ENCODE data around the gene RGSL1.

RGSL1 gene

DNA sequence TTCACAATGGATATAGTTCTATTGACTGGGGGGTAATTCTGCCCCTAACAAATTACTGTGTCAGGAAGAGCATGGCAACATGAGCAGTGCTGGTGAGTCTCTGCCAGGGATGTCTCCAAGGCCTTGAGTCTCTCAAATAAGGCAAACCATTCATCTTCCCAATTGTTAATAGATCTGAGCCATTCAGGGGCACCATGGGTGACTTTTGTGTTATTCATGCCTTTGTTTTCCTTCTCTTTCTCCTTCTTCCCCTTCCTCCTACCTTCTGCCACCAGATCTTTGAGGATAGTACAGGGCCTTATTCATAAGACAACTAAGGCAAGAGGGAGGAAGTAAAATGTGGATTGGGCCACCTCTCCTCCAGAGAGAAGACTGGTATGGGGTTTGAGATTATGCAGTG, at the start of gene RGSL1:
Gene RGSL1 (plus strand): TSS at position 60 of the 400 bp plus-strand sequence. CDS start 20 bp downstream, at position 80.
- DNase-seq (ENCODE audit: low spot score): no peak

- DNase-seq (ENCODE audit: low spot score): no peak
These were observed 49.4 kb upstream of the RGSL1 start, which contains the start of gene TEDDM1 for GRCh38 chr1:182400567-182400966. TEDDM1 (minus strand) TSS chr1:182400667; CDS start chr1:182400485, 182 bp downstream.

DNA sequence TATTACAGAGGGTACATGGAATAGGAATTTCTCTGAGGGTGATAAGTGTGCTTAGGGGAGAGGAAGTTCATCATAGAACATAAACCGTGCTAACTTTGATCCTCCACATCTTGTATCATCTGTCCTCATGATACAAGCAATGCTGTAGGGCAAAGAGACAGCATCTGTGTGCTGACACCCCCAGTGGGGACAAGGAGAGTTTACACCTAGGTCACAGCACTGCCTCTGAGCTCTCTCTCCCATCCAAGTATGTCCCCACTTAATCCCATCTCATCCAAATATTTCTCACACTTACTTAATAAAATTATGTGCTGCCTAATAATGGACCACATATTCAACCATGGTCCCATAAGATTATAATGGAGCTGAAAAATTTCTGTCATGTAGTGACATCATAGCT, 45.2 kb upstream of the RGSL1 start:
- no peak for DNase-seq (ENCODE audit: low spot score)

DNA sequence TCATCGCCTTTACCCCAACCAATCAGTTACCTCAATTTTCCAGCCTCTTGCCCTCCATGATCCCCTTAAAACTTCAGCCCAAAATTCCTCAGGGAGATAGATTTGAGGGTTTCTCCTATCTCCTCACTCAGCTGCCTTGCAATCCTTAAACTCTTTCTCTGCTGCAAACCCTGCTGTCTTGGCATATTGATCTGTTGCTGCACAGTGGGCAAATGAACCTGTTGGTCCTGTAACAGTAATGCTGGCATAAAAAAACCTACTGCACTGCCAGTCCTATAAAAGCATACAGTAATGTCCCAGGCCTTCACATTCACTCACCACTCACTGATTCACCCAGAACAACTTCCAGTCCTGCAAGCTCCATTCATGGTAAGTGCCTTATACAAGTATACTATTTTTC, 44.4 kb upstream of the RGSL1 start:
- no peak for DNase-seq (ENCODE audit: low spot score)

GRCh38 chr1:182406012-182406411, 43.9 kb upstream of the RGSL1 start:
- no peak for DNase-seq (ENCODE audit: low spot score)

- DNase-seq (ENCODE audit: low spot score): no peak
These were observed 42.2 kb upstream of the RGSL1 start for GRCh38 chr1:182407724-182408123.

DNA sequence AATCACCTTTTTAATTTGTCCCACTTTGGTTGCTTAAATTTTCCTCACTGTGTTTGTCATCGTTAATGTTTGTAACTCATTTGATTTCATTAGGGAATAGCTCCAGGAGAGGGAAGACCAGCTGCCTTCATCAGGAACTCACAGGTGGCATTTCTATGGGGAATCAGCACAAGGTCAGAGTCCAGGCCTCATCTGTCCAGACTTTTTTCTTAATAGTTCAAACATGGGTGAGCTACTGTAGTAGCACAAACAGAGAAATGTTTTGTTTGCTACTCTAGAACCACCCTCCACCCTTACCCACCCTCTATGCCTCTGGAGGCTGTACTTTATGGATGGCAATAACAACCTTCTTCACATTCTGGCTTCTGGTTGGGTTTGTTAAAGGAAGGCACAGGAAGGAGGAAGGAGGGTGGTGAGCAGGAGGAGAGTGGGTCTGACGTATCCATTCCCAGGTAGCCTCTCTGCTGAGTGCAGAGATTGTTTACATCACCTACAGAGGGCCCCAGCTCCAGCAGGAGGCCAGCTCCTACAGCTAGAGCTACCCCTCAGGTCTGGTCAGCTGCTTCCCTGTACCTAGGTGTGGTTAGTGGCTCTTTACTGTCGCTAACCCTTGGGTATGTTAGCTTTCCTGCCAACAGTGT, 41.4 kb upstream of the RGSL1 start:
- DNase-seq (ENCODE audit: low spot score): no peak

- DNase-seq (ENCODE audit: low spot score): no peak
These were observed 39.8 kb upstream of the RGSL1 start for GRCh38 chr1:182410138-182410537.

DNA sequence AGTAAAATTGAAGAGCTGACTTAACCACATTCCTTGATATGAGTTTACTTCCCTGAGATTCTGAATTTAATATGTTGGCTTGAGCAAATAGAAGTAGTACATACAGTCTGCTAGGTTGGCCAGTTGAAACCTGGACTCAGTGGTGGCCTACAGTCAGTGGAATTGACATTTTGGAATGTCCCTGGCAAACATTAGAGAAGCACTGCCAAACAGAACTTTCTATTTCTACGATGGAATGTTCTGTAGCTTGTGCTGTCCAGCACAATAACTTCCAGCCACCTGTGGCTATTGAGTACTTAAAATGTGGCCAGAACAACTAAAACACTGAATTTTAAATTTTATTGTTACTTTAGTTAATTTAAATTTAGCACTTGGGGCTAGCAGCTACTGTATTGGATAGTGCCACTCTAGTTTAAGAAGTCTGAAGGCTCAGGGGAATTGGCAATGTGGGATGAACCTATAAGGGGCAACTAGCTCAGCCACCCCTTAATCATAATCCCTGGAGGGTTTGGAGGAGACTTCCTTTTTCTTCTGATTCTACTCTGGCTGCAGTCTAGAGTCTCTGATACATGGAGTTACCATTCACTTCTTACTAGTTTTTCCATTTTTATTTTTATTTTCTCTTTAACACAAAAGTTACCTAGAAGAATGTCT, 39.2 kb upstream of the RGSL1 start:
- no peak for DNase-seq (ENCODE audit: low spot score)

DNA sequence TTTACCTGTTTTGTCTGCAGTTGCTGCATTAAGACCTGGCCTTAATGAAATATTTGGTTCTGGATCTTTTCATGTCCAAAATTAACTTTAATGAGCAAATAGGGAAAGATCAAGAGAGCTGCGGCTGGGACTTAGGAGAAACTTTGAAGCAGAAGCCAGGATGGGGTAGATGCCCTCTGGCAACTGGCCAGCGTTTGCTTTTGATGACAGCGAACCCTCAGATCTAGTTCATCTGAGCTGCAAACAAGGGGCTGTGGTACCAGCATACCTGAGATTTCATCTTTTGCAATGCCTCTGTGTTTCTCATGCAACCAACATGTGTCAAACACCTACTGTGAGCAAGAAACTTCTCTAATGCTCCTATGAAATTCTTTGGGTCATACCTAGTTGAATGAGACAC, 36.5 kb upstream of the RGSL1 start:
- no peak for DNase-seq (ENCODE audit: low spot score)

DNA sequence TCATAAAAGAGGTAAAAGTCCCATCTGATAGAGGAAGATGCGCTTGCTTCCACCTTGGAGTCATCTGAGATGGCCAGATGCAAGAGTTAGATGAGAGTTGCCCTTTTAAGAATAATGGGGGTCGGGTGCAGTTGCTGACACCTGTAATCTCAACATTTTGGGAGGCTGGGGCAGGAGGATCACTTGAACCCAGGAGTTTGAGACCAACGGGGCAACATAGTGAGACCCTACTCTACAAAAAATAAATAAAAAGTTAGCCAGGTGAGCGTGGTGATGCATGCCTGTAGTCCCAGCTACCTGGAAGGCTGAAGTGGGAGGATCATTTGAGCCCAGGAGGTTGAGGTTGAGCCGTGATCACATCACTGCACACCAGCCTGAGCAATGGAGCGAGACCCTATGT, 36.0 kb upstream of the RGSL1 start:
- no peak for DNase-seq (ENCODE audit: low spot score)

- DNase-seq (ENCODE audit: low spot score): no peak
These were observed 34.2 kb upstream of the RGSL1 start for GRCh38 chr1:182415789-182416188.

GRCh38 chr1:182426442-182427430, 23.2 kb upstream of the RGSL1 start:
- no peak for DNase-seq (ENCODE audit: low spot score)

DNA sequence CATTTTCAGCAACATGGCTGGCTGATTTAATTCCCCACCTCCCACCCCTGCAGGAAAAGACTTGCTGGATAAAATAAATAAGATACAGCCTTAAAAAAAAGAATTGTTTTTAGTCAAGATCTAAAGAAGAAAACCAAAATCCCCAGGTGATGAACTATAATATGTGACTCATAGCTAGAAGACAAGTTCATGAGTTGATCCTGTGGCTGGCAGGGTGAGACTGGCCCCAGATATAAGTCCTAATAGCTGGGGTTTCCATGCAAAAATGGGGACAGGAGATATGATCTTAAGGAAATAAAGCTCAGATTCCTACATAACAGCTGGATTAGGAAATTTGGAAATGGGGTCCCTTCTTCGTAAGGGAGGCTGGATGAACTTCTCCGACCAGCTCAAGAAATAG, 21.9 kb upstream of the RGSL1 start:
- no peak for DNase-seq (ENCODE audit: low spot score)

GRCh38 chr1:182430263-182431068, 19.5 kb upstream of the RGSL1 start:
- DNase-seq (ENCODE audit: low spot score): no peak

GRCh38 chr1:182431278-182431677, 18.7 kb upstream of the RGSL1 start:
- no peak for DNase-seq (ENCODE audit: low spot score)

DNA sequence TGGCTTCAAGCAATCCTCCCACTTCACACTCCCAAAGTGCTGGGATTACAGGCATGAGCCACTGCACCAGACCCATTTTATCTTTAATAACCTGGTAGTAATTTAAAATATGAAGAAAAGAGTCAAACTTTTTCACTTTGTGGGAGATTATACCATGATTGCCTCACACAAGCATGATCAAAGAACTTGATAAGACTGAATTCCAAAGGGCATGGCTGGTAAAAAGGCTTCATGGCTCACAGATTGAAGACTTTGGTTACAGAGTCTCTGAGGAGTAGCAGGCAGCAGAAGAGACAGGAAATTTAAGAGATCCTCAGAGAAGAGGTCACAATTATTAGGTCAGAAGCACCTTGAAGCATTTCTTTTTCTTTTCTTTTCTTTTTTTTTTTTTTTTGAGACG, 16.4 kb upstream of the RGSL1 start:
- no peak for DNase-seq (ENCODE audit: low spot score)

DNA sequence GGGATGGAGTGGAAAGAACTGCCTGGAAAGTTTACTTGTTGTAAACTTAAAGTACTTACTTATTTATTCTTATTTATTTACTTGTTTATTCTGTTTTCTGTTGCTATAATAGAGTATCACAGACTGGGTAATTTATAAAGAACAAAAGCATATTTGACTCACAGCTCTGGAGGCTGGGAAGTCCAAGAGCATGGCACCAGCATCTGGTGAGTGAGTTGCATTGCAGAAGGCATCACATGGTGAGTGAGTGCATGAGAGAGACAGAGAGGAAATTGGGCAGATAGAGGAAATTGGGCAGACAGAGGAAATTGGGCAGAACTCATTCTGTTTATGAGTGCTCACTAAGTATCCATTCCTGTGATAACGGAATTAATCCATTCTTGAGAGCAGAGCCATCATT, 11.6 kb upstream of the RGSL1 start:
- no peak for DNase-seq (ENCODE audit: low spot score)

DNA sequence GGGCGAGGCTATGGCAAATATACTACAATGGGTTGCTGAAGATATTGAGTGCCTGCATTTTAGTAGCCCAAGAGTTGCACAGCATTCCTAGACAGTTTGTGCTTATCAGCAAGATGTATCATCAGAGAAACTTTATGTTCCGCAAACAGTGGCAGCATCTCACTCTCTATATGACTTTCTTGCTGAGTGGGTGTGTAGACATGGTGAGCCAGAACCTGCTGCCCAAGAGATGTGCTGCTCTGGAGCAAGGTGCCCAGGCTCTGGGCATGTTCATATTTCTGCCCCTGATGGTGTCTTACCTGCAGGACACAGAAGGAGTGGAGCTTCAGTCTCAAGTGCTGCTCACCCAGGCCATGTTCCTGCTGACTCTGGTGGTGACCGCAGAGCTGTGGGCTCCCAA, 8.2 kb upstream of the RGSL1 start:
- DNase-seq (ENCODE audit: low spot score): no peak

DNA sequence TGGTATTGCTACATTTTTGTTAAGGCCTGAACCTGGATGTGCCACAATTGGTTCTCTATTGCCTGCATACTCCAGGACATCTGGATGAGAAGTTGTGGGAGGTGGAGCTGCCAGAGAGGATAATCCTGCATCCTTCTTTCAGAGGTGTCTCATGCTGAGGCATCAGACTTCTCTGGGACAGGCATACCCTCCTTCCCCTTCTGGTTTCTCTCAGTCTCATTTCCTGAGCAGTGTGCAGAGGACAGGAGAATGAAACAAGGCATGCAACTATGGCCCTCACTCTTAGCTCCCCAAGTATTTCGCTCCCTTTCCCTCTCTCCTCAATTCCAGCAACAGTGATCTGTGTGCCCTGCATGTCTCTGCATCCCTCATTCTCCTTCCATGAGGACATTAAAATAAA, 7.6 kb upstream of the RGSL1 start:
- no peak for DNase-seq (ENCODE audit: low spot score)

GRCh38 chr1:182444497-182444896, 5.4 kb upstream of the RGSL1 start:
- DNase-seq (ENCODE audit: low spot score): no peak

Measured in Ammon's horn (tissue), 1 donor.